IgD-negative memory B cell (primary cell): Measurements from ENCODE around the gene DHCR24. TPM values are rescaled to one million over a fixed set of nuclear protein-coding genes. Genes with fewer than 3 reads are reported as not detected.
"Not testable (repeated sequence)": the region's sequence is repeated elsewhere in the genome, so short reads cannot be mapped to it uniquely, and the experiment has no call there.

ENCODE experiments used
- H3K27ac Mint-ChIP-seq, 3 donors: one replicate each; pipeline ENCODE4 v1.8.0; 2020 to 2022; ENCODE audit warnings: mild to moderate bottlenecking in 3 of 3, mixed read lengths in 3 of 3, moderate library complexity in 1 of 3
- H3K27me3 Mint-ChIP-seq: one replicate; pipeline ENCODE4 v1.8.0; 2021; ENCODE audit warnings: mixed read lengths
- H3K36me3 Mint-ChIP-seq: one replicate; pipeline ENCODE4 v1.8.0; 2020; ENCODE audit warnings: mild to moderate bottlenecking, mixed read lengths
- H3K4me1 Mint-ChIP-seq, 3 donors: one replicate each; pipeline ENCODE4 v1.8.0; 2020 to 2022; ENCODE audit warnings: mixed read lengths in 3 of 3, mild to moderate bottlenecking in 1 of 3
- H3K4me3 Mint-ChIP-seq, 4 donors: one replicate each; pipeline ENCODE4 v1.8.0; 2020 to 2022; ENCODE audit warnings: mild to moderate bottlenecking in 4 of 4, mixed read lengths in 4 of 4, moderate library complexity in 3 of 4
- H3K9me3 Mint-ChIP-seq, 3 donors: one replicate each; pipeline ENCODE4 v1.8.0; 2020 to 2021; ENCODE audit warnings: mixed read lengths in 3 of 3, mild to moderate bottlenecking in 1 of 3
- polyA plus RNA-seq: library from polyadenylated mRNA; unstranded; fragments of 300-500 nt; fragmentation: Illumina TruSeq; gene quantifications from one replicate; pipeline ENCODE4 v1.2.3, GENCODE V29; 2021

DHCR24 gene
- polyA plus RNA-seq, 1 donor from 2014 or later, result 6.9 TPM

- Mint-ChIP-seq H3K27ac (no peak overlapping the region), H3K4me1 (no peaks in the 10 kb centered on the region), H3K9me3 (peaks cover 0 to 2% (median 0%) of the 10 kb centered on the region in 3 donors), H3K27me3 (peaks cover 7% of the 10 kb centered on the region), H3K36me3 (no peaks in the 10 kb centered on the region), H3K4me3 (no peak overlapping the region)
These were observed 19.6 kb upstream of the DHCR24 start for GRCh38 chr1:54906586-54906985.

DNA sequence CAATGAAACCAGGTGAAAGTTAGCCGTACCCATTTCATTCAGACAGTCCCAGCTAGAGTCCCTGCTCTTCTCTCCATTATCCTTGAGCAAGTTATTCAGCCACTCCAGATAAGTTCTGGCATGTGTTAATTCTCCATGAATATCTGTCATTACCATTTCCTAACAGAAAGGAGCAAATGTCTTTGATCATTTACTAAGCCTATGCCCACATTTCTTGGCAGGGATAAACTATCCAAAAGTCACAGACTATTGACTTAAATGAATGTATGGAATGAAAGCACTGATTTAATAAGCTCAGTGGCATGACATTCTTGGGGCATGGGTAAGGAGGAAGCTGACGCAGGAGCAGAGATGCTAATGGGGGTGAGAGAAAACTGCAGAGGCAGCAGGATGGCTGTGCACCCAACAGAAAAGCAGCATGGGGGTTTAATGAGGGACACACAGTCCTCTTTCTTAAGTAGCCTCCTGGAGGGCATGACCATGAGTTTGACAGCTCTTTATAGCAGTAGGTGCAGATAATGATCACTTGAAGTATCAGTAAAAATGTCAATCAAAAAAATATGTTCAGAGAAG, 17.6 kb upstream of the DHCR24 start:
- H3K36me3 Mint-ChIP-seq, result no peaks in the 10 kb centered on the region
- peaks cover 7% of the 10 kb centered on the region for H3K27me3 Mint-ChIP-seq
- H3K4me1 Mint-ChIP-seq, result no peaks in the 10 kb centered on the region
- peaks cover 0 to 2% (median 0%) of the 10 kb centered on the region in 3 donors for H3K9me3 Mint-ChIP-seq
- H3K4me3 Mint-ChIP-seq, result no peak overlapping the region
- no peak overlapping the region for H3K27ac Mint-ChIP-seq

DNA sequence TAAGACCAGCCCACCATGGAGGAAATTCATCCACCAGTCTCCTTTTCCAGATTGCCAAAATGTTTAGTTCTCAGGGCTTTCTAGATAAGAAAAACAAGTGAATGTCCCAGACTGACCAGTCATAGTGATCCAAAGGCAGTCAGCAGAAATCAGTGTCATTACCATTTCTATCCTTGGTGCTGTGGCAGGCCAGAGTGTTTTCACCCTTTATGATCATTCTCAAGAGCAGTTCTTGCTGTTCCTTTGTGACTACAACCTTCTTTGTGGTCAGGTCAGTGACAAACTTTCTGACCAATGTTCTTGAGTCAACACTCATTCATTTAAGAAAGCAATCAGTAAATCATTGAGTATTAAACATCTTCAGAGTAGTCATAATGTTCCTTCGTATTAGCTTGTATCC, 7.3 kb upstream of the DHCR24 start:
- H3K36me3 Mint-ChIP-seq, result peaks cover 2% of the 10 kb centered on the region
- H3K9me3 Mint-ChIP-seq, result no peaks in the 10 kb centered on the region
- H3K4me3 Mint-ChIP-seq, result no peak overlapping the region
- H3K27ac Mint-ChIP-seq, result no peak overlapping the region
- peaks cover 1% of the 10 kb centered on the region for H3K27me3 Mint-ChIP-seq
- H3K4me1 Mint-ChIP-seq, result no peaks in the 10 kb centered on the region

- Mint-ChIP-seq H3K4me1 (peaks cover 0 to 7% (median 0%) of the 10 kb centered on the region in 3 donors), H3K9me3 (no peaks in the 10 kb centered on the region), H3K27ac (no peak overlapping the region), H3K4me3 (no peak overlapping the region), H3K36me3 (peaks cover 2% of the 10 kb centered on the region), H3K27me3 (no peaks in the 10 kb centered on the region)
These were observed 5.6 kb upstream of the DHCR24 start for GRCh38 chr1:54892586-54892985.

DNA sequence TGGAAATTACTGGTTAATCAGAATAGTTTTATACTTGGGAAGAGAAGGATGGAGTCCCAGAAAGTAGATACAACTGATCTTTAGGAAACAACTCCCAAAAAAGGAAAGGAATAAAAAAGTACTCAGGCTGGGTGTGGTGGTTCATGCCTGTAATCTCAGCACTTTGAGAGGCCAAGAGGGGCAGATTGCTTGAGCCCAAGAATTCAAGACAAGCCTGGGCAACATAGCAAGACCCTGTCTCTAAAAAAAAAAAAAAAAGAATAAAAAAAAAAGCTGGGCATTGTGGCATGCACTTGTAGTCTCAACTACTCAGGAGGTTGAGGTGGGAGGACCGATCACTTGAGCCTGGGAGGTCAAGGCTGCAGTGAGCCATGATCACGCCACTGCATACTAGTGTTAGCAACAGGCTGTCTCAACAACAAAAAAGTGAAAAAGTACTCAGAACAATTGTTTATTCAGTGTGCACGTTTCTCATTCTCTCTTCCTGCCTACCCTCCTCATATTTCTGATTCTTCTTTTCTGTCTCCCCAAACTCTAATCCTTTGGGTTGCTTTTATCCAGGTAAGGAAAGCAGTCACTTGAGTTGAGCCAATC, 2.2 kb upstream of the DHCR24 start:
- no peaks in the 10 kb centered on the region for H3K9me3 Mint-ChIP-seq
- H3K36me3 Mint-ChIP-seq, result peaks cover 2% of the 10 kb centered on the region

DNA sequence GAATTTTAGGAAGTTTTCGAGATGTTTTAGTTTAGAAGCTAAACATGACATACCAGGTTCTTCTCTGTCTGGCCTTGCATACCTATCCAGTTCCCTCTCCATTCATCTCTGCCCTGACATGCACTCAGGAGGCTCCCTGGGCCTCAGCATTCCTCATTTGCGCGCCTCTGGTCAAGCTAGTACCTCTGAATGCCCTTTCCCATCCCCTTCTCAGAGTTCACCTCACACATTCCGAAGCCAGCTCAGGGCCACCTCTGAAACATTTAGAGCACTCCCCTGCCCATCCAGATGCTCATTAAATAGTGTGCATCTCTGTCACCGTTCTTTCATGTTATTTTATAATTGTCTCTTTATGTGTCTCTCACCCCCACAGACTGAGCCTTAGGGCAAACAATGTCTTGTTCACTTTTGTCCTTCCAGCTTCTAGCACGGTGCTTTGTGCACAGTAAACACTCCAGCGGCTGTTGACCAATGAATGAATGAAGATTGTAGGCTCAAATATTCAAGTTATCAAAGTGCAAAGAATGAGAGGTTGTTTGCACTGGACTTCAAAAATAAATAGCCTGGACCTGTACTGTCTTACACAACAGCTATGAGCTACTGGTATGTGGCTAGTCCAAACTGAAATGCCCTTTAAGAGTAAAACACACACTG, 1.2 kb upstream of the DHCR24 start:
- Mint-ChIP-seq H3K9me3 (no peaks in the 10 kb centered on the region), H3K27ac (no peak overlapping the region), H3K4me3 (peak overlapping the region; percentile 82 to 100 (median 94)), H3K27me3 (no peaks in the 10 kb centered on the region), H3K4me1 (peaks cover 7 to 22% (median 11%) of the 10 kb centered on the region in 3 donors), H3K36me3 (peaks cover 2% of the 10 kb centered on the region)

More for the DNA sequence above, 2.2 kb upstream of the DHCR24 start:
- no peak overlapping the region for H3K27ac Mint-ChIP-seq
- H3K4me3 Mint-ChIP-seq, result peak overlapping the region in 1 of 4 donors; percentile 57
- H3K27me3 Mint-ChIP-seq, result no peaks in the 10 kb centered on the region
- H3K4me1 Mint-ChIP-seq, result peaks cover 3 to 21% (median 9%) of the 10 kb centered on the region in 3 donors

DNA sequence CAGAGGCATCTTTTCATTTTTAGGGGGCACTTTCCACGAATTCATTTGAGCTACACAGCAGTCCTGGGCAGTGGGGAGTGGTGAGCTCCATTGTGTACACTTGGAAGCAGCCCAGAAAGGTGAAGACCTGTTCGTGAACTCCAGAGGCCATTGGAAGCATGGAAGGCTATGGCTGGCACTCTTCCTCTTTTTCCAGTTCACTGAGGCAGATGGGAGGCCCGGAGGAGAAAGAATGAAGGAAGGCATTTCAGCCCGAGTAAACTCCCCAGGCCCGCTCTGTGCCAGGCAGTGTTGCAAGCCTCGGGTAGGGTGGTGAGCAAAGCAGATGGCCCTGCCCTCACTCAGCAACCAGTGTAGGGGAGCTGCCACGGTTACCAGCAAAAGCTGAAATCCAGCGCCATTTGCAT, 673 bp upstream of the DHCR24 start:
- H3K4me1 Mint-ChIP-seq, result peaks cover 7 to 22% (median 11%) of the 10 kb centered on the region in 3 donors
- peak overlapping the region; percentile 82 to 100 (median 94) for H3K4me3 Mint-ChIP-seq
- H3K27me3 Mint-ChIP-seq, result no peaks in the 10 kb centered on the region
- H3K9me3 Mint-ChIP-seq, result no peaks in the 10 kb centered on the region
- H3K27ac Mint-ChIP-seq, result peak overlapping the region in 1 of 3 donors; percentile 80
- peaks cover 2% of the 10 kb centered on the region for H3K36me3 Mint-ChIP-seq

DNA sequence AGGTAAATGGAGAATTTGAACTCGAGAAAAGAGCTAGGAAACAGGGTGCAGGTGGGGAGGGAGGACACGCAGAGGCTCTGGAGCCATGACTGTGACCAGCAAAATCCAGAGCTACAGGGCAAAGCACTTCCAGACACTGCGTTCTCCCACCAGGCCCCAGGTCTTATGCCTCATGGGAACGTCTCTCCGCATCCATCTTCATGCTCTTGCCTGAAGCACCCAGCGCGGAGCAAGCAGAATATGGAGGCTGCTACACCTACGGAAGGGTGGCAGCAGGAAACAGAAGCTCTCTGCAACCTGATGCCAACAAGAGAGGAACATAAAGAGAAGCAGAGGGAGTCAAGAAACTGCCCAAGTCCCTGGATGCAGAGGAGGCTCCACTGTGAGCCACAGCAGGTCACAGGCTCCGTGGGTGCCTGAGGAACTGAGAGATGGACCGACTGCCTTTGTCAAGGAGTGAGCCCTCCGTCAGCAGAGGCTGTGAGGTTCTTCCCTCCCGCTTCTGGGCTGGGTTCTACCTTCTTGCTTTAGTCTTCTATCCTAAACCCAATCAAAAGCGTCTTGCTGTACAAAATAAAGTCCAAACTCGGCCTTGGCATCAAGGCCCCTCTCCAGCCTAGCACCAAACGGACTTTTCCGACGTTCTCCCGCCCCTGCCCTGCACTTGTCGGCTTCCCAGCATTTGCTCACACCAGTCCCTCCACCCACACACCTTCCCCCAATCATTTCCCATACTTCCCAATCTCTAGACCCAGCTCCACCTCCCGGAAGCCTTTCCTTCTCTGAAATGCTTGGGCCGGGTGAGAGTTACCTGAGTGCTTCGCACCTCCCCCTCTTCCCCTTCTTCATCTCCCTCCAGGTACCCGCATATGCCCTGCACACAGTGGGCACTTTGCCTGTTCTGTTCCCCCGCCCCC, 930 bp downstream of the DHCR24 start:
- peaks cover 0 to 4% (median 0%) of the 10 kb centered on the region in 3 donors for H3K9me3 Mint-ChIP-seq
- no peaks in the 10 kb centered on the region for H3K27me3 Mint-ChIP-seq
- peak overlapping the region; percentile 82 to 100 (median 94) for H3K4me3 Mint-ChIP-seq
- H3K36me3 Mint-ChIP-seq, result peaks cover 5% of the 10 kb centered on the region
- H3K27ac Mint-ChIP-seq, result peak overlapping the region in 1 of 3 donors; percentile 62
- peaks cover 7 to 23% (median 14%) of the 10 kb centered on the region in 3 donors for H3K4me1 Mint-ChIP-seq

DNA sequence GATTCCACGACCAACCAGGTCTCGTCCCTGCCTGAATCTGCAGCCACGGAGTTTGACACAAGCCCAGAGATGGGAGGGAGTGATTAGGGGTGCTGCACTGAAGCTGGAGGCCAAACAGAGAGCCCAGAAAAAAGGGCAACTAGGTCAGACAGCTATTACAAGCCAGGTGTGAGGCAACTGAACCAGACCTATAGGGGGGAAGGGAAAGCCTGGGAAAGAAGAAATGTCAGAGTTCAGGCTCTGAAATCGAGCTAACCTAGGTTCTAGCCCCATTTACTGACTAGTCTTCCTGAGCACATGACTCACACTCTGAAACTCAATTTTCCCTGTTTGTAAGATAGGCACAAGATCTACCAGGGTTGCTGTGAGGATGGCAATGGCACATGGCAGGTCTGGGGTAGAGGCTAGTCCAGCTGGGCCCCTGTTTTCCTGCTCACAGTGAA, 1.7 kb downstream of the DHCR24 start:
- Mint-ChIP-seq H3K36me3 (peaks cover 5% of the 10 kb centered on the region), H3K27ac (peak overlapping the region in 1 of 3 donors; percentile 38), H3K9me3 (peaks cover 0 to 4% (median 0%) of the 10 kb centered on the region in 3 donors), H3K4me3 (peak overlapping the region; percentile 65 to 100 (median 88)), H3K27me3 (no peaks in the 10 kb centered on the region), H3K4me1 (peaks cover 7 to 23% (median 14%) of the 10 kb centered on the region in 3 donors)

DNA sequence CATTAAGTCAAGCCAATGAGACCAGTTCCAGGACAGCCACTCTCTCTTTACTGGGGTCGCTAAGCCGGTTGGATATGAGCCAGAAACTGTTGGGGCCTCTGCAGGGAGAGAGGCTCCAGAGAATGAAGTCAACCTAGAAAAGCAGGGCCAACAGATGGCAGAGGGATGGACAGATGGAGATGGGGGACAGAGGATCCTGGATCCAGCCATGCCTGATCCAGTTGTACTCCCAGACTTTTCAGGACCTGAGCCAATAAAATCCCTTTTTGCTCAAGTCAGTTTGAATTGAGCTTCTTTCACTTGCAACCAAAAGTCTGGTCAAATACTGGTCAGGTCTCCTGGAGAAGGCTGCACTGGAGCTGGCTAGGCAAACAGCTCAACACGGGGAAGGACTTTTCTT, 2.2 kb downstream of the DHCR24 start:
- H3K4me3 Mint-ChIP-seq, result peak overlapping the region in 2 of 4 donors; percentile 43 to 82
- H3K9me3 Mint-ChIP-seq, result peaks cover 0 to 4% (median 0%) of the 10 kb centered on the region in 3 donors
- H3K4me1 Mint-ChIP-seq, result peaks cover 7 to 23% (median 14%) of the 10 kb centered on the region in 3 donors
- H3K36me3 Mint-ChIP-seq, result peaks cover 4% of the 10 kb centered on the region
- H3K27ac Mint-ChIP-seq, result peak overlapping the region in 2 of 3 donors; percentile 38 to 41
- H3K27me3 Mint-ChIP-seq, result no peaks in the 10 kb centered on the region

DNA sequence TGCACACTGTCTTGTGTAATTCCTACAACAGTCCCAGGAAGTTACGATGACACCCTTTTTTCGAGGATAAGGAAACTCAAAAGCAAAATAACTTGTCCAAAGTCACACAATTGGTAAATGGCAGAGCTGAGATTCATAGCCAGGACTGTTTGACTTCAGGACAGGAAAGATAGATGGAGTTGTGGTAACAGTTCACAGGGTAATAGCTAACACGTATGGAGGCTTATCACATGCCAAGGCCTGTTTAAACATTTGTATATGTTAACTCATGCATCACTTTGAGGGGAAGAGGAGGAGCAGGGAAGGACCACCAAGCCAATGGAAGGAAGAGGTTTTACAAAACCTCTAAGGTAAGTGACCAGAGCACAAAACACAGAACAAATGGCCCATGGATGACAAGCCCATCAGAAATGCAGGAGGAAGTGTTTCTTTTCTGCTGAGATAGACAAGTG, 2.8 kb downstream of the DHCR24 start:
- H3K27ac Mint-ChIP-seq, result peak overlapping the region in 1 of 3 donors; percentile 41

GRCh38 chr1:54883349-54884102, 3.5 kb downstream of the DHCR24 start:
- Mint-ChIP-seq H3K36me3 (peaks cover 7% of the 10 kb centered on the region), H3K4me3 (peak overlapping the region in 1 of 4 donors; percentile 82), H3K4me1 (peaks cover 7 to 23% (median 14%) of the 10 kb centered on the region in 3 donors), H3K27ac (peak overlapping the region in 1 of 3 donors; percentile 41), H3K27me3 (no peaks in the 10 kb centered on the region), H3K9me3 (peaks cover 0 to 4% (median 0%) of the 10 kb centered on the region in 3 donors)

More for the DNA sequence above, 2.8 kb downstream of the DHCR24 start:
- Mint-ChIP-seq H3K4me1 (peaks cover 7 to 23% (median 14%) of the 10 kb centered on the region in 3 donors), H3K9me3 (peaks cover 0 to 4% (median 0%) of the 10 kb centered on the region in 3 donors), H3K4me3 (peak overlapping the region in 2 of 4 donors; percentile 23 to 82), H3K27me3 (no peaks in the 10 kb centered on the region), H3K36me3 (peaks cover 7% of the 10 kb centered on the region)

DNA sequence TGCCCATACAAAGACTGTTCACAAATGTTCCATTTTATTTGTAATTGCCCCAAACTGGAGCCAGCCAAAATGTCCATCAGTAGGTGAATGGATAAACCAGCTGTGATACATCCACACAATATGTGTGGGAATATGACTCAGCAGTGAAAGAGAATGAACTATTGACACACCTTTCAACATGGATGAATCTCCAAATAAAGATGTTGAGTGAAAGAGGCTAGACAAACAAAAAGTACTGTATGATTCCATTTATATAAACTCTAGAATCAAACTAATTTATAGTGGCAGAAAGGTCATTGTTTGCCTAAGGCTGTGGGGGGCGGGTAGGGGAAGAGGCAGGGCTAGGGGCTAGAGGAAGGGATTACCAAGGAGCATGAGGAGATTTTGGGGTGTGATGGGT, 4.5 kb downstream of the DHCR24 start:
- peaks cover 7 to 16% (median 14%) of the 10 kb centered on the region in 3 donors for H3K4me1 Mint-ChIP-seq
- H3K4me3 Mint-ChIP-seq, result peak overlapping the region in 1 of 4 donors; percentile 3
- H3K27ac Mint-ChIP-seq, result no peak overlapping the region
- H3K9me3 Mint-ChIP-seq, result peaks cover 0 to 4% (median 0%) of the 10 kb centered on the region in 3 donors
- H3K36me3 Mint-ChIP-seq, result peaks cover 7% of the 10 kb centered on the region
- no peaks in the 10 kb centered on the region for H3K27me3 Mint-ChIP-seq

DNA sequence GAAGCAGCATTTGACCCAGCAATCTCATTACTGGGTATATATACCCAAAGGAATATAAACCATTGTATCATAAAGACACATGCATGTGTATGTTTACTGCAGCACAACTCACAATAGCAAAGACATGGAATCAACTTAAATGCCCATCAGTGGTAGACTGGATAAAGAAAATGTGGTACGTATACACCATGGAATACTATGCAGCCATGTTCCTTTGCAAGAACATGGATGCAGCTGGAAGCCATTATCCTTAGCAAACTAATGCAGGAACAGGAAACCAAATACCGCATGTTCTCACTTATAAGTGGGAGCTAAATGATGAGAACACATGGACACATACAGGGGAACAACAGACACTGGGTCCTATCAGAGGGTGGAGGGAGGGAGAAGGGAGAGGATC, 5.4 kb downstream of the DHCR24 start:
- H3K27me3 Mint-ChIP-seq, H3K4me3 Mint-ChIP-seq, H3K36me3 Mint-ChIP-seq, H3K27ac Mint-ChIP-seq, H3K9me3 Mint-ChIP-seq: not testable (repeated sequence)
- H3K4me1 Mint-ChIP-seq, result peaks cover 7 to 15% (median 14%) of the 10 kb centered on the region in 3 donors
